BLaER1 (cell line): ENCODE measurements around the gene SPIC.

ENCODE experiments used
- H3K27ac ChIP-seq: shearing (Covaris generic); formaldehyde crosslinking; 2 replicates; pipeline ENCODE4 v1.8.1; 2022
- H3K27me3 ChIP-seq: shearing (Covaris generic); formaldehyde crosslinking; 2 replicates; pipeline ENCODE4 v1.8.1; 2022
- H3K36me3 ChIP-seq: shearing (Covaris generic); formaldehyde crosslinking; 2 replicates; pipeline ENCODE4 v1.8.1; 2022
- H3K4me1 ChIP-seq: shearing (Covaris generic); formaldehyde crosslinking; 2 replicates; pipeline ENCODE4 v1.8.1; 2022
- H3K4me2 ChIP-seq: shearing (Covaris generic); formaldehyde crosslinking; 2 replicates; pipeline ENCODE4 v1.8.1; 2022
- H3K4me3 ChIP-seq: shearing (Covaris generic); formaldehyde crosslinking; 2 replicates; pipeline ENCODE4 v1.8.1; 2022
- H3K9ac ChIP-seq: shearing (Covaris generic); formaldehyde crosslinking; 2 replicates; pipeline ENCODE4 v1.8.1; 2022
- H3K9me3 ChIP-seq: shearing (Covaris generic); formaldehyde crosslinking; 2 replicates; pipeline ENCODE4 v1.8.1; 2022
- H4K20me1 ChIP-seq: shearing (Covaris generic); formaldehyde crosslinking; 2 replicates; pipeline ENCODE4 v1.8.1; 2022
- Cebpa-rat ChIP-seq: shearing (Covaris generic); IDR thresholded peaks from 2 replicates; pipeline ENCODE4 v1.8.1; 2022

Gene SPIC

GRCh38 chr12:101527682-101528081, 52.5 kb downstream of the SPIC start:
- H3K4me3 ChIP-seq: no peak overlapping the region
- no peak overlapping the region for H3K27ac ChIP-seq
- H3K4me2 ChIP-seq: no peak overlapping the region
- H3K9ac ChIP-seq: no peak overlapping the region
- TF ChIP-seq Cebpa-rat: no peak
- no peaks in the 10 kb centered on the region for H3K9me3 ChIP-seq
- no peaks in the 10 kb centered on the region for H3K36me3 ChIP-seq
- no peaks in the 10 kb centered on the region for H3K4me1 ChIP-seq
- H4K20me1 ChIP-seq: no peaks in the 10 kb centered on the region
- H3K27me3 ChIP-seq: no peaks in the 10 kb centered on the region

GRCh38 chr12:101536069-101536674, 61.0 kb downstream of the SPIC start:
- Histone ChIP-seq H3K4me3 (no peak overlapping the region), H3K36me3 (no peaks in the 10 kb centered on the region), H3K9me3 (no peaks in the 10 kb centered on the region), H3K27me3 (no peaks in the 10 kb centered on the region), H4K20me1 (no peaks in the 10 kb centered on the region), H3K27ac (no peak overlapping the region), H3K9ac (no peak overlapping the region), H3K4me2 (no peak overlapping the region), H3K4me1 (no peaks in the 10 kb centered on the region)
- TF ChIP-seq Cebpa-rat: no peak
